Osteocyte (in vitro differentiated cells): ENCODE measurements around the gene LSM12. TPM values are rescaled to one million over a fixed set of nuclear protein-coding genes. Genes with fewer than 3 reads are reported as not detected.
A peak's percentile ranks its signal among the peaks of the same experiment; 100 is the strongest.

Source experiments
- DNase-seq: peaks from one replicate; pipeline ENCODE4 v3.0.0; 2021; ENCODE audit warnings: mixed read lengths; ENCODE audit not compliant: unreplicated experiment; ENCODE audit errors: extremely low spot score
- H3K27ac Mint-ChIP-seq: one replicate; pipeline ENCODE4 v1.8.0; 2021; ENCODE audit warnings: mild to moderate bottlenecking, mixed read lengths; ENCODE audit not compliant: unreplicated experiment
- H3K27me3 Mint-ChIP-seq: one replicate; pipeline ENCODE4 v1.8.0; 2021; ENCODE audit warnings: mixed read lengths; ENCODE audit not compliant: unreplicated experiment
- H3K36me3 Mint-ChIP-seq: one replicate; pipeline ENCODE4 v1.8.0; 2021; ENCODE audit warnings: mixed read lengths; ENCODE audit not compliant: unreplicated experiment
- H3K4me1 Mint-ChIP-seq: one replicate; pipeline ENCODE4 v1.8.0; 2021; ENCODE audit warnings: mixed read lengths; ENCODE audit not compliant: unreplicated experiment
- H3K4me3 Mint-ChIP-seq: one replicate; pipeline ENCODE4 v1.8.0; 2021; ENCODE audit warnings: mild to moderate bottlenecking, moderate library complexity, mixed read lengths; ENCODE audit not compliant: unreplicated experiment
- H3K9me3 Mint-ChIP-seq: one replicate; pipeline ENCODE4 v1.8.0; 2021; ENCODE audit warnings: mixed read lengths; ENCODE audit not compliant: unreplicated experiment
- total RNA-seq: library from RNA; stranded (reverse); gene quantifications from 2 replicates; pipeline ENCODE4 v1.2.1, GENCODE V29; 2021
- TF ChIP-seq, protein P1 (sequence below): fragments of 200-600 bp; sonication (generic); IDR thresholded peaks from 2 replicates; pipeline ENCODE4 v1.5.0; 2021; ENCODE audit warnings: antibody characterized with exemption, mild to moderate bottlenecking, moderate library complexity

The LSM12 gene
- total RNA-seq, 1 donor from 2014 or later, result 49.5 TPM

DNA sequence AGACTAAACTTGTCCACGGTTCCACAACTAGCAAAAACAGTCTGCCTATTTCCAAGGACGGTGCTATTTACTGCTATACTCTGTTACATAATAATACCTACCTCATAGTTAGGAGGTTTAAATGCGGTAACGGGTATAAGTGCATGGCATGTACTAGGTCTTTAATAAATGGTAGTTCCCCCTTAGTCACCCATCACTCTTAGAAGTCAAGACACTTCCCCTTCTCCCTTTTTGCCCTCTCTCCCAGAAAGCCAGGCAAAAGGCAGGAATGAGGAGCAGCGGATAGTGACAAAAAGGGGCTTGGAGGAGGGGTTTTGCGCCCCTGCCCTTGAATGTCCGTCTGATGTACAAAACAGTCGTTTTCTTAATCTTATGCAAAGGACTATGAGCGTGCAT lies 1.1 kb upstream of the LSM12 start:
- Mint-ChIP-seq H3K4me1 (peaks cover 49% of the 10 kb centered on the region), H3K9me3 (no peaks in the 10 kb centered on the region), H3K36me3 (peaks cover 8% of the 10 kb centered on the region), H3K27ac (no peak overlapping the region), H3K4me3 (no peak overlapping the region), H3K27me3 (no peaks in the 10 kb centered on the region)
- no peak for DNase-seq
- TF ChIP-seq, protein P1, sequence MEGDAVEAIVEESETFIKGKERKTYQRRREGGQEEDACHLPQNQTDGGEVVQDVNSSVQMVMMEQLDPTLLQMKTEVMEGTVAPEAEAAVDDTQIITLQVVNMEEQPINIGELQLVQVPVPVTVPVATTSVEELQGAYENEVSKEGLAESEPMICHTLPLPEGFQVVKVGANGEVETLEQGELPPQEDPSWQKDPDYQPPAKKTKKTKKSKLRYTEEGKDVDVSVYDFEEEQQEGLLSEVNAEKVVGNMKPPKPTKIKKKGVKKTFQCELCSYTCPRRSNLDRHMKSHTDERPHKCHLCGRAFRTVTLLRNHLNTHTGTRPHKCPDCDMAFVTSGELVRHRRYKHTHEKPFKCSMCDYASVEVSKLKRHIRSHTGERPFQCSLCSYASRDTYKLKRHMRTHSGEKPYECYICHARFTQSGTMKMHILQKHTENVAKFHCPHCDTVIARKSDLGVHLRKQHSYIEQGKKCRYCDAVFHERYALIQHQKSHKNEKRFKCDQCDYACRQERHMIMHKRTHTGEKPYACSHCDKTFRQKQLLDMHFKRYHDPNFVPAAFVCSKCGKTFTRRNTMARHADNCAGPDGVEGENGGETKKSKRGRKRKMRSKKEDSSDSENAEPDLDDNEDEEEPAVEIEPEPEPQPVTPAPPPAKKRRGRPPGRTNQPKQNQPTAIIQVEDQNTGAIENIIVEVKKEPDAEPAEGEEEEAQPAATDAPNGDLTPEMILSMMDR, result no peak

DNA sequence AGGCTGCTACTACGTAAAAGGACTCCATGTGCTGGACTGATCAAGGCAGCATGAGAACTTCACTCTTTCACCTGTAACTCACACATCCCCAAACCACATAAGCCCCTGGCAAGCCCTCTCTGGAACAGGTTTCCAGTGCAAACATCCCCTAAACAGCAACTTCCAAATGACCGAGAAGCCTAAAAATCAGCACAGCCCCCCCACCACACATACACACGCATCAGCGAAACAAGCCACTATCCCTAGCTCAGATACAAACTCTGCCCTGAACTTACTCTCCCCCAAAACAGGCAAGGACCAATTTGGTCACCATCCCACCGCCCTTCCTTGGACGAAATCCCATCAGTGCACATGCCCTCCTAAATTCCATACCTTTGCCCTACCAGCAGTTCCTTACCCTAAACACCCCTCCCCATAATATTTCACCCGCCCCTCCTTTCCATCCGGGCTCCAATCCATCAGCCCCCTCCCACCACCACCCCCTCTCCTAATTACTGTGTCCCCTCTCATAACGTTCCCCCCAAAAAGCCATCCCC lies 735 bp downstream of the LSM12 start:
- no peaks in the 10 kb centered on the region for H3K9me3 Mint-ChIP-seq
- TF ChIP-seq, protein P1, result no peak
- H3K27me3 Mint-ChIP-seq, result no peaks in the 10 kb centered on the region
- peak overlapping the region; percentile 93 for H3K4me3 Mint-ChIP-seq
- no peak for DNase-seq
- peak overlapping the region; percentile 94 for H3K27ac Mint-ChIP-seq
- peaks cover 42% of the 10 kb centered on the region for H3K4me1 Mint-ChIP-seq
- H3K36me3 Mint-ChIP-seq, result peaks cover 17% of the 10 kb centered on the region

DNA sequence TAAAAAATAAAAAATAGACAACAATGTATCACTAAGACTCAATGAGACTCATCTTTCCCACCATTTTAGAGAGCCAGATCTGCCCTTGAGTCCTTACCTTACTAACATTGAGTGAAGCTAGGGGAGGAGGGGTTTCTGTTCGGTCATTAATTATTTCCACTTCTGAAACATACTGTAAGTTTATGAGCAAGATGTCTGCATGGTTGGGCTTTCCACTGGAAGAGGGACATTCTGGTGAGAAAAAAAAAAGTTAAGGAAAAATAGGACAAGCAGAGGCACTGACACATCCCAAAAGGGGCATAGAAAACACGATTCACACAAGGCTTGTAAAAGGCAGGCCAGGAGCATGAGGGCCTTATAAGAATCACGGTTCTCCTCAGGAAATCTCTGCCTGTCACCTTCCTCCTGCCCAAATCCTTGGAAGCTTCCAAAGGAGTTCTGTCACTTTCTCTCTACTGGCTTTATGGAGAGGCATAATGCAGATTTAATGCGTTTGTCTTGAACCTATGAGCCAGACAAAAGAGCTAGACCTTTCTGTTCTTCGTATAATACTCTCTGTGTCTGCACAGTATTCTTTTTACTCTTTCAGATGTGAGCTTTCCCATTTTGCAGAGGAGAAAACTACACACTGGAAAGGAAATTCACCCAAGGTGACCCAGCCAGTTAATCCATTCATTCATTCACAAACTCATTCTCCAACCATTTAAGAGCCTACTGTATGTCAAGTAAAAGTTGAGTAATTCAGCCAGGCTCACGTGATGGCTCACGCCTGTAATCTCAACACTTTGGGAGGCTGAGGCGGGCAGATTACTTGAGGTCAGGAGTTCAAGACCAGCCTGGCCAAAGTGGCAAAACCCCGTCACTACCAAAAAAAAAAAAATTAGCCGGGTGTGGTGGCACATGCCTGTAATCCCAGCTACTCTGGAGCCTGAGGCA lies 2.5 kb downstream of the LSM12 start:
- Mint-ChIP-seq H3K27me3 (no peaks in the 10 kb centered on the region), H3K9me3 (no peaks in the 10 kb centered on the region), H3K27ac (peak overlapping the region; percentile 60), H3K36me3 (peaks cover 27% of the 10 kb centered on the region), H3K4me1 (peaks cover 34% of the 10 kb centered on the region), H3K4me3 (no peak overlapping the region)
- no peak for DNase-seq
- TF ChIP-seq, protein P1, result no peak

DNA sequence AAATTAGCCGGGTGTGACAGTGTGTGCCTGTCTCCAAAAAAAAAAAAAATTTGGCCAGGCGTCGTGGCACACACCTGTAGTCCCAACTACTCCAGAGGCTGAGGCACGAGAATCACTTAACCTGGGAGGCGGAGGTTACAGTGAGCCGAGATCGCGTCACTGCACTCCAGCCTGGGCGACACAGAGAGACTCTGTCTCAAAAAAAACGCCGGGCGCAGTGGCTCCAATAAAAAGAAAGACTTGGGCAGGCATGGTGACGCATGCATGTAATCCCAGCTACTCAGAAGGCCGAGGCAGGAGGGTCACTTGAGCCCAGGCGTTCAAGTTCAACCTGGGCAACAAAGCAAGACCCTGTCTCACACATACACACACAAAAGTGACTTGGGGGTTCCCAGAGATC lies 3.6 kb downstream of the LSM12 start:
- DNase-seq, result no peak
- Mint-ChIP-seq H3K36me3 (peaks cover 32% of the 10 kb centered on the region), H3K4me3 (no peak overlapping the region)

DNA sequence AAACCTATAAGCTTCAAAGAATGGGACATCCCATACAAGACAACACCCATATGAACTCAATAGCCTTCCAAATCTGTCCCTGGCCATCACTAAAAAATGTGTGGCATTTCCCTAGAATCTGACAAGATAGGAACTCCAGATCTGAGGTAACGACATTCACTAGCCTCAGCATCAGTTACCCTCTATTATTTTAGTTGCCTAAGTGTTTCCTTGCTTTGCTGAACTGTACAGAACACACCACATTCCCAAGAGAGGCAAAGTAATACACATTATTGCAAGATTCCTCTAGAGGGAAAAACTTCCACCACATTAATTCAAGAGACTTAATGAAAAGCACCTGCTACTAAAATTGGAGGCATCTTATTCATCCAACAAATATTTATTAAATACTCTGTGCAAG lies 5.0 kb downstream of the LSM12 start:
- no peaks in the 10 kb centered on the region for H3K9me3 Mint-ChIP-seq
- no peaks in the 10 kb centered on the region for H3K27me3 Mint-ChIP-seq
- no peak overlapping the region for H3K27ac Mint-ChIP-seq
- peaks cover 24% of the 10 kb centered on the region for H3K4me1 Mint-ChIP-seq
- peaks cover 32% of the 10 kb centered on the region for H3K36me3 Mint-ChIP-seq
- no peak for DNase-seq
- TF ChIP-seq, protein P1, result no peak
- no peak overlapping the region for H3K4me3 Mint-ChIP-seq

More for the DNA sequence above, 3.6 kb downstream of the LSM12 start:
- Mint-ChIP-seq H3K27me3 (no peaks in the 10 kb centered on the region), H3K4me1 (peaks cover 32% of the 10 kb centered on the region), H3K9me3 (no peaks in the 10 kb centered on the region), H3K27ac (no peak overlapping the region)
- TF ChIP-seq, protein P1, result no peak
